Measurements from ENCODE around the gene KLK5. TPM values are rescaled to one million over a fixed set of nuclear protein-coding genes. Genes with fewer than 3 reads are reported as not detected.

KLK5 gene
- total RNA-seq, 4 donors from 2014 or later: 1.2 TPM; not detected in 3

GRCh38 chr19:50932690-50933083, 20.2 kb downstream of the KLK5 start:
- Histone ChIP-seq H3K4me3 (no peak overlapping the region), H3K27me3 (peaks cover 81% of the 10 kb centered on the region), H3K36me3 (no peaks in the 10 kb centered on the region), H3K9me3 (no peaks in the 10 kb centered on the region), H3K4me1 (no peaks in the 10 kb centered on the region), H3K27ac (no peak overlapping the region)
- WGBS, 2 donors (ENCODE audit: low coverage in 1 of 2): 51 to 55% methylated on average over 2 of the region's 4 CpGs
- TF ChIP-seq EP300 (IDR thresholded peaks at IDR 0.05): no peak
- no peak for TF ChIP-seq POLR2AphosphoS5 (IDR thresholded peaks at IDR 0.05)
- TF ChIP-seq POLR2A (IDR thresholded peaks at IDR 0.05): no peak
- no peak for TF ChIP-seq CTCF (IDR thresholded peaks at IDR 0.05)
- ATAC-seq: no peak

- H3K27me3 ChIP-seq: peaks cover 80% of the 10 kb centered on the region
Observed at GRCh38 chr19:50932018-50932689, 20.7 kb downstream of the KLK5 start.

GRCh38 chr19:50931023-50931422, 21.8 kb downstream of the KLK5 start:
- Histone ChIP-seq H3K9me3 (no peaks in the 10 kb centered on the region), H3K4me1 (no peaks in the 10 kb centered on the region), H3K27me3 (peaks cover 85% of the 10 kb centered on the region), H3K27ac (no peak overlapping the region), H3K36me3 (no peaks in the 10 kb centered on the region), H3K4me3 (no peak overlapping the region)
- TF ChIP-seq CTCF (IDR thresholded peaks at IDR 0.05): no peak
- TF ChIP-seq EP300 (IDR thresholded peaks at IDR 0.05): no peak
- no peak for TF ChIP-seq POLR2A (IDR thresholded peaks at IDR 0.05)
- TF ChIP-seq POLR2AphosphoS5 (IDR thresholded peaks at IDR 0.05): no peak
- ATAC-seq: no peak

More at GRCh38 chr19:50932018-50932689, 20.7 kb downstream of the KLK5 start:
- whole genome bisulfite sequencing, 2 donors (ENCODE audit: low coverage in 1 of 2): 70 to 83% methylated on average over 4 to 10 of the region's 11 CpGs
- Histone ChIP-seq H3K9me3 (no peaks in the 10 kb centered on the region), H3K36me3 (no peaks in the 10 kb centered on the region), H3K4me1 (no peaks in the 10 kb centered on the region), H3K4me3 (no peak overlapping the region), H3K27ac (no peak overlapping the region)
- ATAC-seq: no peak
- no peak for TF ChIP-seq POLR2AphosphoS5 (IDR thresholded peaks at IDR 0.05)
- TF ChIP-seq CTCF (IDR thresholded peaks at IDR 0.05): no peak
- no peak for TF ChIP-seq EP300 (IDR thresholded peaks at IDR 0.05)
- no peak for TF ChIP-seq POLR2A (IDR thresholded peaks at IDR 0.05)

GRCh38 chr19:50928831-50929230, 24.0 kb downstream of the KLK5 start:
- H3K36me3 ChIP-seq: no peaks in the 10 kb centered on the region
- H3K27ac ChIP-seq: no peak overlapping the region
- WGBS, 2 donors (ENCODE audit: low coverage in 1 of 2): 82% methylated on average over 5 of the region's 5 CpGs; no CpG with 5 or more reads in 1 of the 2 donors
- H3K4me1 ChIP-seq: no peaks in the 10 kb centered on the region
- H3K9me3 ChIP-seq: no peaks in the 10 kb centered on the region
- peaks cover 88% of the 10 kb centered on the region for H3K27me3 ChIP-seq
- ATAC-seq: no peak
- no peak for TF ChIP-seq POLR2A (IDR thresholded peaks at IDR 0.05)
- TF ChIP-seq CTCF (IDR thresholded peaks at IDR 0.05): no peak
- no peak for TF ChIP-seq POLR2AphosphoS5 (IDR thresholded peaks at IDR 0.05)
- no peak for TF ChIP-seq EP300 (IDR thresholded peaks at IDR 0.05)
- no peak overlapping the region for H3K4me3 ChIP-seq

GRCh38 chr19:50926144-50926543, 26.7 kb downstream of the KLK5 start:
- TF ChIP-seq POLR2AphosphoS5 (IDR thresholded peaks at IDR 0.05): no peak
- no peak for TF ChIP-seq CTCF (IDR thresholded peaks at IDR 0.05)
- no peak for TF ChIP-seq EP300 (IDR thresholded peaks at IDR 0.05)
- TF ChIP-seq POLR2A (IDR thresholded peaks at IDR 0.05): no peak
- 53 to 64% methylated on average over 9 to 11 of the region's 11 CpGs for WGBS, 2 donors (ENCODE audit: low coverage in 1 of 2)
- no peak for ATAC-seq

More at GRCh38 chr19:50926144-50926543, 26.7 kb downstream of the KLK5 start:
- no peaks in the 10 kb centered on the region for H3K9me3 ChIP-seq
- H3K4me1 ChIP-seq: peaks cover 0 to 9% (median 0%) of the 10 kb centered on the region in 3 donors
- H3K27ac ChIP-seq: no peak overlapping the region
- no peaks in the 10 kb centered on the region for H3K36me3 ChIP-seq
- peaks cover 86% of the 10 kb centered on the region for H3K27me3 ChIP-seq
- H3K4me3 ChIP-seq: no peak overlapping the region

Data from gastroesophageal sphincter (tissue), 4 donors.